ENCODE data around the gene KEL.

DNA sequence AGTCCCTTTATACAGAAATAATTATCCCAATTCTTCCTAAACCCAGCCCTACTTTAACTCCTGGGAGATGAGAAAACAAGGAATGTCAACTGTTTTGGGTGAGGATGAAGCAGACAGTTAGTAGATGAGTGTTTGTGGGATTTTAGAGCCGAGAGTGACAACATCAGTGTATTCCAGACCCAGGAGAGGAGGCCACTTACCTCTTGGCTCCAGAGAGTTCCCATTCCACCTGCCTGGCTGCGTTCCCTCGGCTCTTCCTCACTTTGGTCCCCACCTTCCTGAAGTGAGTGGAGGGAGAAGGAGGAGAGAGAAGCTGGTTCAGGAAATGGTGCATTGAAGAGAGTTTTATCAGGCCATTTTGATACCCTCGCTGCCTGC, 579 bp downstream of the KEL start:
- no peak for TF ChIP-seq POLR2A (IDR thresholded peaks at IDR 0.05; ENCODE audit: low read depth)
- TF ChIP-seq, protein P1, sequence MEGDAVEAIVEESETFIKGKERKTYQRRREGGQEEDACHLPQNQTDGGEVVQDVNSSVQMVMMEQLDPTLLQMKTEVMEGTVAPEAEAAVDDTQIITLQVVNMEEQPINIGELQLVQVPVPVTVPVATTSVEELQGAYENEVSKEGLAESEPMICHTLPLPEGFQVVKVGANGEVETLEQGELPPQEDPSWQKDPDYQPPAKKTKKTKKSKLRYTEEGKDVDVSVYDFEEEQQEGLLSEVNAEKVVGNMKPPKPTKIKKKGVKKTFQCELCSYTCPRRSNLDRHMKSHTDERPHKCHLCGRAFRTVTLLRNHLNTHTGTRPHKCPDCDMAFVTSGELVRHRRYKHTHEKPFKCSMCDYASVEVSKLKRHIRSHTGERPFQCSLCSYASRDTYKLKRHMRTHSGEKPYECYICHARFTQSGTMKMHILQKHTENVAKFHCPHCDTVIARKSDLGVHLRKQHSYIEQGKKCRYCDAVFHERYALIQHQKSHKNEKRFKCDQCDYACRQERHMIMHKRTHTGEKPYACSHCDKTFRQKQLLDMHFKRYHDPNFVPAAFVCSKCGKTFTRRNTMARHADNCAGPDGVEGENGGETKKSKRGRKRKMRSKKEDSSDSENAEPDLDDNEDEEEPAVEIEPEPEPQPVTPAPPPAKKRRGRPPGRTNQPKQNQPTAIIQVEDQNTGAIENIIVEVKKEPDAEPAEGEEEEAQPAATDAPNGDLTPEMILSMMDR (IDR thresholded peaks at IDR 0.05), result no peak
- no peak for TF ChIP-seq EP300 (IDR thresholded peaks at IDR 0.05)
- no peak for TF ChIP-seq POLR2AphosphoS5 (IDR thresholded peaks at IDR 0.05)
